ENCODE measurements around the gene ATF6. TPM values are rescaled to one million over a fixed set of nuclear protein-coding genes. Genes with fewer than 3 reads are reported as not detected.
A peak's percentile ranks its signal among the peaks of the same experiment; 100 is the strongest.

The ATF6 gene
- total RNA-seq, 2 donors from 2014 or later: 21.3 to 24.9 TPM

GRCh38 chr1:161728376-161729226, 37.5 kb upstream of the ATF6 start:
- DNase-seq (ENCODE audit: low spot score in 2 of 2) (no peak), ATAC-seq (no peak)
- Mint-ChIP-seq H3K36me3 (no peaks in the 10 kb centered on the region), H3K27ac (no peak overlapping the region), H3K9me3 (no peaks in the 10 kb centered on the region)

GRCh38 chr1:161730050-161730564, 36.0 kb upstream of the ATF6 start:
- DNase-seq (ENCODE audit: low spot score in 2 of 2) (peak in 1 of 2 donors; percentile 61), ATAC-seq (peak; percentile 70 to 75)
- Mint-ChIP-seq H3K36me3 (no peaks in the 10 kb centered on the region), H3K27ac (peak overlapping the region; percentile 70 to 88), H3K9me3 (no peaks in the 10 kb centered on the region)

- Mint-ChIP-seq H3K36me3 (no peaks in the 10 kb centered on the region), H3K27ac (no peak overlapping the region), H3K9me3 (no peaks in the 10 kb centered on the region)
- DNase-seq (ENCODE audit: low spot score in 2 of 2) (no peak), ATAC-seq (no peak)
Measured at GRCh38 chr1:161731241-161731640, 34.9 kb upstream of the ATF6 start.

GRCh38 chr1:161731981-161732718, 34.0 kb upstream of the ATF6 start:
- H3K27ac Mint-ChIP-seq: no peak overlapping the region
- no peak for DNase-seq (ENCODE audit: low spot score in 2 of 2)
- no peak for ATAC-seq
- H3K36me3 Mint-ChIP-seq: no peaks in the 10 kb centered on the region
- no peaks in the 10 kb centered on the region for H3K9me3 Mint-ChIP-seq

GRCh38 chr1:161733526-161733925, 32.6 kb upstream of the ATF6 start:
- Mint-ChIP-seq H3K36me3 (no peaks in the 10 kb centered on the region), H3K27ac (no peak overlapping the region)

GRCh38 chr1:161735837-161736236, 30.3 kb upstream of the ATF6 start:
- ATAC-seq: no peak
- peak overlapping the region in 1 of 2 donors; percentile 7 for H3K27ac Mint-ChIP-seq

More at GRCh38 chr1:161733526-161733925, 32.6 kb upstream of the ATF6 start:
- DNase-seq (ENCODE audit: low spot score in 2 of 2) (no peak), ATAC-seq (no peak)
- H3K9me3 Mint-ChIP-seq: no peaks in the 10 kb centered on the region

GRCh38 chr1:161736335-161736969, 29.7 kb upstream of the ATF6 start:
- ATAC-seq (peak; percentile 47 to 84), DNase-seq (ENCODE audit: low spot score in 2 of 2) (peak in 1 of 2 donors; percentile 30)
- Mint-ChIP-seq H3K9me3 (no peaks in the 10 kb centered on the region), H3K36me3 (no peaks in the 10 kb centered on the region), H3K27ac (no peak overlapping the region)

More at GRCh38 chr1:161735837-161736236, 30.3 kb upstream of the ATF6 start:
- no peaks in the 10 kb centered on the region for H3K36me3 Mint-ChIP-seq
- no peaks in the 10 kb centered on the region for H3K9me3 Mint-ChIP-seq
- no peak for DNase-seq (ENCODE audit: low spot score in 2 of 2)

- H3K36me3 Mint-ChIP-seq: no peaks in the 10 kb centered on the region
- H3K27ac Mint-ChIP-seq: no peak overlapping the region
- DNase-seq (ENCODE audit: low spot score in 2 of 2): no peak
- no peaks in the 10 kb centered on the region for H3K9me3 Mint-ChIP-seq
- ATAC-seq: no peak
Measured at GRCh38 chr1:161737625-161738024, 28.5 kb upstream of the ATF6 start.

- DNase-seq (ENCODE audit: low spot score in 2 of 2) (peak; percentile 31 to 71), ATAC-seq (peak; percentile 59 to 80)
- Mint-ChIP-seq H3K9me3 (no peaks in the 10 kb centered on the region), H3K27ac (peak overlapping the region in 1 of 2 donors; percentile 30), H3K36me3 (no peaks in the 10 kb centered on the region)
Measured at GRCh38 chr1:161738627-161739287, 27.4 kb upstream of the ATF6 start.

GRCh38 chr1:161739865-161740566, 26.1 kb upstream of the ATF6 start:
- ATAC-seq: no peak
- Mint-ChIP-seq H3K36me3 (no peaks in the 10 kb centered on the region), H3K9me3 (no peaks in the 10 kb centered on the region), H3K27ac (peak overlapping the region in 1 of 2 donors; percentile 30)
- DNase-seq (ENCODE audit: low spot score in 2 of 2): no peak

- H3K9me3 Mint-ChIP-seq: no peaks in the 10 kb centered on the region
- ATAC-seq (no peak), DNase-seq (ENCODE audit: low spot score in 2 of 2) (no peak)
- no peak overlapping the region for H3K27ac Mint-ChIP-seq
- no peaks in the 10 kb centered on the region for H3K36me3 Mint-ChIP-seq
Measured at GRCh38 chr1:161740921-161741320, 25.2 kb upstream of the ATF6 start.

GRCh38 chr1:161743231-161743630, 22.9 kb upstream of the ATF6 start:
- ATAC-seq (no peak), DNase-seq (ENCODE audit: low spot score in 2 of 2) (no peak)
- H3K27ac Mint-ChIP-seq: peak overlapping the region in 1 of 2 donors; percentile 83
- no peaks in the 10 kb centered on the region for H3K9me3 Mint-ChIP-seq
- no peaks in the 10 kb centered on the region for H3K36me3 Mint-ChIP-seq

- H3K27ac Mint-ChIP-seq: no peak overlapping the region
- DNase-seq (ENCODE audit: low spot score in 2 of 2): no peak
- H3K9me3 Mint-ChIP-seq: no peaks in the 10 kb centered on the region
- ATAC-seq: no peak
- H3K36me3 Mint-ChIP-seq: peaks cover 13 to 18% of the 10 kb centered on the region in 2 donors
Measured at GRCh38 chr1:161747801-161748200, 18.3 kb upstream of the ATF6 start.

- Mint-ChIP-seq H3K27ac (peak within 1 kb of the TSS; percentile 96 to 98), H3K9me3 (peaks cover 0 to 9% of the 10 kb centered on the region in 2 donors), H3K36me3 (peaks cover 19 to 35% of the 10 kb centered on the region in 2 donors)
- DNase-seq (ENCODE audit: low spot score in 2 of 2): peak; percentile 82 to 89
- ATAC-seq: peak; percentile 92 to 94
Measured at GRCh38 chr1:161749509-161750407, 16.4 kb upstream of the ATF6 start, which contains the start of gene DUSP12. Gene DUSP12 (plus strand): TSS chr1:161749786. CDS start chr1:161749802, 16 bp downstream.
